Measurements from ENCODE around the gene COL18A1. TPM values are rescaled to one million over a fixed set of nuclear protein-coding genes. Genes with fewer than 3 reads are reported as not detected.
"Not testable (repeated sequence)": the region's sequence is repeated elsewhere in the genome, so short reads cannot be mapped to it uniquely, and the experiment has no call there.

Gene COL18A1
- total RNA-seq, 1 donor from 2014 or later: 9.2 TPM

- H3K36me3 ChIP-seq (ENCODE audit: control insufficient read depth, insufficient read depth, low read length): no peaks in the 10 kb centered on the region
- FAIRE-seq: no peak
These were observed 94.3 kb downstream of the COL18A1 start for GRCh38 chr21:45499201-45499750.

GRCh38 chr21:45499970-45500577 lies 95.1 kb downstream of the COL18A1 start:
- no peaks in the 10 kb centered on the region for H3K27me3 ChIP-seq (ENCODE audit: control insufficient read depth, insufficient read depth, low read length)
- no peaks in the 10 kb centered on the region for H3K36me3 ChIP-seq (ENCODE audit: control insufficient read depth, insufficient read depth, low read length)
- FAIRE-seq (no peak), DNase-seq (ENCODE audit: low read depth) (no peak)
- TF ChIP-seq CTCF (IDR thresholded peaks at IDR 0.05; ENCODE audit: insufficient read depth, low read length, severe bottlenecking): no peak
- no peak overlapping the region for H3K4me3 ChIP-seq (ENCODE audit: low read depth, low read length)

More at GRCh38 chr21:45499201-45499750, 94.3 kb downstream of the COL18A1 start:
- TF ChIP-seq CTCF (IDR thresholded peaks at IDR 0.05; ENCODE audit: insufficient read depth, low read length, severe bottlenecking): no peak
- Histone ChIP-seq H3K4me3 (ENCODE audit: low read depth, low read length) (no peak overlapping the region), H3K27me3 (ENCODE audit: control insufficient read depth, insufficient read depth, low read length) (no peaks in the 10 kb centered on the region)
- no peak for DNase-seq (ENCODE audit: low read depth)

GRCh38 chr21:45501081-45502005 lies 96.4 kb downstream of the COL18A1 start:
- DNase-seq (ENCODE audit: low read depth); H3K36me3 ChIP-seq (ENCODE audit: control insufficient read depth, insufficient read depth, low read length); H3K27me3 ChIP-seq (ENCODE audit: control insufficient read depth, insufficient read depth, low read length); H3K4me3 ChIP-seq (ENCODE audit: low read depth, low read length); FAIRE-seq: not testable (repeated sequence)

- TF ChIP-seq CTCF (IDR thresholded peaks at IDR 0.05; ENCODE audit: insufficient read depth, low read length, severe bottlenecking): no peak
- DNase-seq (ENCODE audit: low read depth) (no peak), FAIRE-seq (no peak)
- H3K36me3 ChIP-seq (ENCODE audit: control insufficient read depth, insufficient read depth, low read length): no peaks in the 10 kb centered on the region
- H3K4me3 ChIP-seq (ENCODE audit: low read depth, low read length): no peak overlapping the region
- no peaks in the 10 kb centered on the region for H3K27me3 ChIP-seq (ENCODE audit: control insufficient read depth, insufficient read depth, low read length)
These were observed 97.0 kb downstream of the COL18A1 start for GRCh38 chr21:45502006-45502345.

- DNase-seq (ENCODE audit: low read depth) (no peak), FAIRE-seq (no peak)
These were observed 97.6 kb downstream of the COL18A1 start for GRCh38 chr21:45502600-45502999.

GRCh38 chr21:45503226-45503625 lies 98.3 kb downstream of the COL18A1 start:
- H3K36me3 ChIP-seq (ENCODE audit: control insufficient read depth, insufficient read depth, low read length); H3K27me3 ChIP-seq (ENCODE audit: control insufficient read depth, insufficient read depth, low read length); H3K4me3 ChIP-seq (ENCODE audit: low read depth, low read length); DNase-seq (ENCODE audit: low read depth); FAIRE-seq: not testable (repeated sequence)

More at GRCh38 chr21:45502600-45502999, 97.6 kb downstream of the COL18A1 start:
- Histone ChIP-seq H3K27me3 (ENCODE audit: control insufficient read depth, insufficient read depth, low read length) (no peaks in the 10 kb centered on the region), H3K36me3 (ENCODE audit: control insufficient read depth, insufficient read depth, low read length) (no peaks in the 10 kb centered on the region), H3K4me3 (ENCODE audit: low read depth, low read length) (no peak overlapping the region)
- TF ChIP-seq CTCF (IDR thresholded peaks at IDR 0.05; ENCODE audit: insufficient read depth, low read length, severe bottlenecking): no peak

Measured in bronchial epithelial cell (primary cell).